OCI-LY7 (cell line): ENCODE data around the gene CHRNG.

Source experiments
- CTCF ChIP-seq: fragments of 200-600 bp; sonication (generic); conservative IDR thresholded peaks from 2 replicates; pipeline ENCODE4 v1.5.1; 2014; ENCODE audit warnings: mild to moderate bottlenecking, antibody characterized with exemption, low read length, moderate library complexity, mixed read lengths
- EZH2phosphoT487 ChIP-seq: fragments of 200-600 bp; sonication (generic); IDR thresholded peaks from 2 replicates; pipeline ENCODE4 v1.6.1; 2018; ENCODE audit warnings: low read depth, borderline replicate concordance, mild to moderate bottlenecking, mixed run types, antibody characterized with exemption, low read length, moderate library complexity, mixed read lengths

DNA sequence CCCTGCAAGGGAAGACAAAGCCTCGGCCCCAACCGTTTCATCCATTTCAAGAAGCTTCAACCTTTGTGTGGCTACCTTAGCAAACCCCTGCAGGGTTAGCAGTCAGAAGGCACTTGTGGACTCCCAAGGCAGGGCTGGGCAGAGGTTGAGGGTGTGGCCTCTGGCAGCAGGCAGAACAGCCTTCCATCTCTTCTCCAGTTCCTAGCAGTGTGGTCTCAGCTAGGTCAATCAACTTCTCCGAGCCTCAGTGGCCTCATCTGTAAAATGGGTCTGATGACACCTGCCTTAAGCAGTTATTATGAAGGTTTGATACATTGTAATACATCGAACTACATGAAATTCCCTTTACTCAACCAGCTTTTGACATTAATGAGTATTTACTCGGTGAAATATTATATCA, 26.1 kb upstream of the CHRNG start:
- TF ChIP-seq CTCF (no peak), EZH2phosphoT487 (no peak)
